GM18508 (cell line): ENCODE measurements around the gene DNLZ.
"Not testable (repeated sequence)": the region's sequence is repeated elsewhere in the genome, so short reads cannot be mapped to it uniquely, and the experiment has no call there.

Experiments used
- ATAC-seq: cut with Tn5 transposase; IDR thresholded peaks from one replicate; pipeline ENCODE4 v1.9.1; 2021; ENCODE audit warnings: moderate number of reproducible peaks; ENCODE audit not compliant: insufficient read depth, unreplicated experiment

Gene DNLZ

DNA sequence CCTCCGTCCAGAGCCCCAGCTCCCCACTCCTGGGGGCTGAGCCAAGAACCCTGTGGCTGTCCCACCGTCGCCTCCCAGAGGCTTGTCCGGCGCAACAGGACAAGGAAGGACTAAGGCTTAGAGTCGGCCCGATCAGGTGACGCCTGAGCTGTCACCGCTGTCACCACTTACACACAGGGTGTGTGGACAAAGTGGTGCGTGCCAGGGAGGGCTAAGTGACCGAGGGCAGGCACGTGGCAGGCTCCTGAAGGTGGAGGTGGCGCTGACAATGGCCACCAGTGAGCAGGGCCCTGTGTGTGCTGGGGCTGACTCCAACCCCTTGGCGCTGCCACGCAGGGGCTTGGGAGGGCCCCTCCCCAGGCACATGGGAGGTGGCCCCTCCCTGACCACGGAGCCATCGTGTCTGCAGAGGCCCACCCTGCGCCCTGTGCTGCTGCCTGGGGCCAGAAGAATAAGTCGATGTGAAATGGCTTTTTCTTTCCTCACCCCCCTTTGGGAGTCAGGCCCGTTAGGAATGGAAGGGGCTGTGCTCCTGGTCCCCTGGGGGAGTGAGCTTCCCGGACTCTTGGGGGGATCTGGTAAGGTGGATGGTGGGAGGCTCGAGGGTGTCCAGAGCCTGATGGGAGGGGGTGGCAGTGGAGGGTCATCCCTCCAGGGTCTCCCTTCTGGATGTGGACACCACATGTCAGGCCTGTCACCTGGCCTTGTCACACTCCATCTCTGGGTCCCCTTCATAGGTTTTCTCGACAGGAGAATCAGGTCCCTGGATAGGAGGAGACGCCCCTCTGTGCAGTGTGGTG is 38.8 kb downstream of the DNLZ start:
- ATAC-seq = no peak

- no peak for ATAC-seq
Observed at GRCh38 chr9:136323371-136323789, 40.2 kb downstream of the DNLZ start.

GRCh38 chr9:136322756-136323330 is 40.7 kb downstream of the DNLZ start:
- ATAC-seq = no peak

DNA sequence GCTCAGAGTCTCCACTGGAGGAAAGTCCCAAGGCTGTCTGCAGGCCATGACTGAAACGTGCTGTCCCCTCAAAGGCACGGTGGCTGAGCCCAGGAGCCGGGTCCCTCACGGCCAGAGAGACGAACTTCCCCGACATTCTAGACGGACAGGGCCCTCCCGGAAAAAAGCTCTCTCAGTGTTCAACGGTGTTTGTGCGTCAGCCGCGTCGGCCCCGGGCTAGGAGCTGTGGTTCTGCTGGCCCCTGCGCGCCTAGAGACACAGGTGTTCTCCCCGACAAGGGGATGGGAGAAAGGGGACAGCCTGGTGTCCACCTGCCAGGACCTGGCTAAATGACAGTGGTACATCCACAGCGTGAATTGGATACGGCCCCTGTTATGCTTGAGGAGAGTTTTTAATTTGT is 42.0 kb downstream of the DNLZ start:
- no peak for ATAC-seq

- not testable (repeated sequence) for ATAC-seq
Observed at GRCh38 chr9:136320972-136321371, 42.6 kb downstream of the DNLZ start.

- not testable (repeated sequence) for ATAC-seq
Observed at GRCh38 chr9:136319955-136320354, 43.6 kb downstream of the DNLZ start.

DNA sequence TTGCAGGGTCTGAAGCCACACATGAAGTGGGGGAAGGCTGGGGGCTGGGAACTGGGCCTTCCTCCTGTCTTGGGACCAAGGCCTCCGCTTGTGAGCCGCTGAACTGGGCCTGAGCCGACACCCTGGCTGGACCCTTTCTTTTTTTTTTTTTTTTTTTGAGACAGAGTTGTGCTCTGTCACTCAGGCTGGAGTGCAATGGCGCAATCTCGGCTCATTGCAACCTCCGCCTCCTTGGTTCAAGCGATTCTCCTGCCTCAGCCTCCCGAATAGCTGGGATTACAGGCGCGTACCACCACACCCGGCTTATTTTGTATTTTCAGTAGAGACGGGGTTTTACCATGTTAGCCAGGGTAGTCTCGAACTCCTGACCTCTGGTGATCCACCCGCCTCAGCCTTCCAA is 44.3 kb downstream of the DNLZ start:
- not testable (repeated sequence) for ATAC-seq

GRCh38 chr9:136318776-136319241 is 44.7 kb downstream of the DNLZ start:
- ATAC-seq = no peak

GRCh38 chr9:136318111-136318775 is 45.3 kb downstream of the DNLZ start:
- no peak for ATAC-seq

- ATAC-seq = no peak
Observed at GRCh38 chr9:136317695-136318094, 45.8 kb downstream of the DNLZ start.

GRCh38 chr9:136316896-136317676 is 46.5 kb downstream of the DNLZ start:
- ATAC-seq = no peak

- no peak for ATAC-seq
Observed at GRCh38 chr9:136316271-136316751, 47.2 kb downstream of the DNLZ start.

DNA sequence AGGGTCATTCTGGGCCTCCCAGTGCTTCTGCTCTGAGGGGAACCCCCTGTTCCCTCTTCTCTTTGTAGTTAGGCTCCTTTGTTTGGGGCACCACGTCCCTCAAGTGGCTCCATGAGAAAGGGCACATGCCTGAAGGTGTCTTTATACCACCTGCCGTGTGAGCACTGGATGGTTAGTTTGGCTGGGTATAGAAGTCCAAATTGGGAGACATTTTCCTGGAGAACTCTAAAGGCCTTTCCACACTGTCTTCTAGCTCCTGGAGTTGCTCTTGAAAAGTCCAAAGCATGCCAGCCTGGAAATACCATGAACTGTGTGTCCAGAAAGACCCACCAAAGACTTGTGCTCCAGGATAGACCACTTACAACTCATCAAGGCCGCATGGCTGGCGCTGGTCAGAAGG is 48.6 kb downstream of the DNLZ start:
- ATAC-seq = no peak

GRCh38 chr9:136314056-136314416 is 49.5 kb downstream of the DNLZ start:
- no peak for ATAC-seq

- no peak for ATAC-seq
Observed at GRCh38 chr9:136313111-136314055, 50.2 kb downstream of the DNLZ start.

- ATAC-seq = no peak
Observed at GRCh38 chr9:136312436-136312835, 51.1 kb downstream of the DNLZ start.

- ATAC-seq = no peak
Observed at GRCh38 chr9:136312009-136312375, 51.6 kb downstream of the DNLZ start.

GRCh38 chr9:136311051-136312008 is 52.2 kb downstream of the DNLZ start:
- no peak for ATAC-seq
